ENCODE measurements around the gene AGAP1. TPM values are rescaled to one million over a fixed set of nuclear protein-coding genes. Genes with fewer than 3 reads are reported as not detected.

Gene AGAP1
- total RNA-seq, 1 experiment from 2014 or later, result 25.8 TPM

DNA sequence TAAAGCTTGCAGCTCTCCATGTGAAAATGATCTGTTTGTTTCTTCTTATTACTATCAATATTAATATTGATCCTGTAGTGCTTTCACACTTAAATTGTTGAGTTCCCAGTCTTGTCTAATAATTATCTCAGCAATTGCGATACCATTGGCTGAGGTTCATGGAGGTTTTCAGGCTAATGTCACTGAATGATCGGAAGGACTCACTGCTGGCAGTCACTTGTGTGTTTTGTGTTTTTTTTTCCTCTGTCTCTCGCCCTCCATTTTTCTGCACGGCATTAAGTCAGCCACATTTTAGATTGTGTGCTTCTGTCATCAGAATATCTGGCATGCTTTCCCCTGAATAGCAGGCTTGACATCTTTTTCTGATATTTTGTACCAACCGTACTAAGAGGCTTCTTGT is 43.7 kb downstream of the AGAP1 start:
- no peak for DNase-seq
- Histone ChIP-seq H3K4ac (ENCODE audit: low read depth, low read length) (no peak overlapping the region), H2BK5ac (ENCODE audit: insufficient read length, low read length) (no peak overlapping the region), H3K23ac (ENCODE audit: insufficient read length, low read depth, low read length) (no peak overlapping the region), H4K5ac (ENCODE audit: insufficient read length, low read depth, low read length) (no peak overlapping the region), H3K27me3 (ENCODE audit: insufficient read depth, low read length) (no peaks in the 10 kb centered on the region), H2AK5ac (ENCODE audit: insufficient read length, low read length) (no peak overlapping the region), H2BK15ac (ENCODE audit: low read depth, low read length) (no peak overlapping the region), H3K79me2 (ENCODE audit: insufficient read depth, low read length) (peaks cover 8% of the 10 kb centered on the region; the same call in 1 of the 2 replicates), H3K56ac (ENCODE audit: insufficient read length, low read depth, low read length) (no peak overlapping the region), H4K91ac (ENCODE audit: insufficient read length, low read depth, low read length) (no peak overlapping the region), H3K23me2 (ENCODE audit: insufficient read length, low read depth, low read length, poor library complexity, severe bottlenecking) (no peaks in the 10 kb centered on the region), H3K27ac (ENCODE audit: insufficient read length, low read depth, low read length) (no peak overlapping the region), H2BK12ac (ENCODE audit: insufficient read length, low read depth, low read length) (no peak overlapping the region), H3K79me1 (ENCODE audit: insufficient read depth, low read depth, low read length, poor library complexity, severe bottlenecking) (peaks cover 2% of the 10 kb centered on the region), H2BK120ac (ENCODE audit: low read depth, low read length, poor library complexity, severe bottlenecking) (no peak overlapping the region), H3K14ac (ENCODE audit: insufficient read depth, low read length) (no peak overlapping the region), H2BK20ac (ENCODE audit: low read depth, low read length, poor library complexity, severe bottlenecking) (no peak overlapping the region), H3T11ph (ENCODE audit: low read length) (no peak overlapping the region), H4K20me1 (ENCODE audit: control insufficient read depth, insufficient read depth, insufficient read length) (no peaks in the 10 kb centered on the region), H3K4me2 (ENCODE audit: insufficient read depth, insufficient read length, low read length) (no peak overlapping the region), H2AFZ (ENCODE audit: low read length) (no peak overlapping the region), H3K18ac (ENCODE audit: insufficient read length, low read depth, low read length) (no peak overlapping the region), H4K8ac (replicated peaks; ENCODE audit: insufficient read length, low read depth, low read length) (no peak overlapping the region), H3K4me1 (ENCODE audit: insufficient read depth, low read length) (0 out of 2 replicates have a peak, but pooled peaks cover 2% of the 10 kb centered on the region), H3K9me3 (ENCODE audit: control insufficient read depth, low read depth, low read length) (no peaks in the 10 kb centered on the region), H3K9ac (ENCODE audit: extremely low read depth, insufficient read length, low read length) (no peak overlapping the region)
- Mint-ChIP-seq H3K4me1 (peaks cover 20 to 40% of the 10 kb centered on the region in 2 experiments), H3K27me3 (ENCODE audit: low read depth) (no peaks in the 10 kb centered on the region), H3K4me3 (no peak overlapping the region), H3K36me3 (ENCODE audit: insufficient read depth in 1 of 3, low read depth in 3 of 3) (peaks cover 0 to 2% (median 0%) of the 10 kb centered on the region in 3 experiments; a peak in 2 of 7 replicates), H3K9me3 (no peaks in the 10 kb centered on the region), H3K27ac (no peak overlapping the region; a peak in 1 of 7 replicates)
- WGBS (ENCODE audit: extremely low coverage, insufficient read length, low lambda C conversion rate), result no CpG with 5 or more reads among the region's 5 CpGs
- TF ChIP-seq, protein P1, sequence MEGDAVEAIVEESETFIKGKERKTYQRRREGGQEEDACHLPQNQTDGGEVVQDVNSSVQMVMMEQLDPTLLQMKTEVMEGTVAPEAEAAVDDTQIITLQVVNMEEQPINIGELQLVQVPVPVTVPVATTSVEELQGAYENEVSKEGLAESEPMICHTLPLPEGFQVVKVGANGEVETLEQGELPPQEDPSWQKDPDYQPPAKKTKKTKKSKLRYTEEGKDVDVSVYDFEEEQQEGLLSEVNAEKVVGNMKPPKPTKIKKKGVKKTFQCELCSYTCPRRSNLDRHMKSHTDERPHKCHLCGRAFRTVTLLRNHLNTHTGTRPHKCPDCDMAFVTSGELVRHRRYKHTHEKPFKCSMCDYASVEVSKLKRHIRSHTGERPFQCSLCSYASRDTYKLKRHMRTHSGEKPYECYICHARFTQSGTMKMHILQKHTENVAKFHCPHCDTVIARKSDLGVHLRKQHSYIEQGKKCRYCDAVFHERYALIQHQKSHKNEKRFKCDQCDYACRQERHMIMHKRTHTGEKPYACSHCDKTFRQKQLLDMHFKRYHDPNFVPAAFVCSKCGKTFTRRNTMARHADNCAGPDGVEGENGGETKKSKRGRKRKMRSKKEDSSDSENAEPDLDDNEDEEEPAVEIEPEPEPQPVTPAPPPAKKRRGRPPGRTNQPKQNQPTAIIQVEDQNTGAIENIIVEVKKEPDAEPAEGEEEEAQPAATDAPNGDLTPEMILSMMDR (conservative IDR thresholded peaks at IDR 0.05), result no peak

Data from H9 (cell line).